GM23248 (cell line): ENCODE measurements around the gene SH3BP5L. TPM values are rescaled to one million over a fixed set of nuclear protein-coding genes. Genes with fewer than 3 reads are reported as not detected.

Experiments
- DNase-seq: peaks from one replicate; pipeline ENCODE4 v3.0.0-alpha.2; 2015
- H2AFZ ChIP-seq: fragments of 200-600 bp; sonication (generic); 2 replicates; pipeline ENCODE4 v1.6.1; 2016; ENCODE audit warnings: antibody characterized with exemption
- H3F3A ChIP-seq: fragments of 200-600 bp; sonication (generic); 2 replicates; pipeline ENCODE4 v1.6.1; 2016; ENCODE audit warnings: mild to moderate bottlenecking, antibody characterized with exemption, mixed run types; ENCODE audit not compliant: insufficient read depth
- H3K27ac ChIP-seq: fragments of 200-600 bp; sonication (generic); 2 replicates; pipeline ENCODE4 v1.5.1; 2016; ENCODE audit warnings: mild to moderate bottlenecking
- H3K27me3 ChIP-seq: fragments of 200-600 bp; sonication (generic); replicated peaks from 2 replicates; pipeline ENCODE4 v1.6.1; 2016; ENCODE audit warnings: mild to moderate bottlenecking; ENCODE audit not compliant: insufficient read depth
- H3K36me3 ChIP-seq: fragments of 200-600 bp; sonication (generic); 2 replicates; pipeline ENCODE4 v1.6.1; 2016; ENCODE audit warnings: low read depth, mild to moderate bottlenecking
- H3K4me1 ChIP-seq: fragments of 200-600 bp; sonication (generic); 2 replicates; pipeline ENCODE4 v1.6.1; 2016; ENCODE audit warnings: mild to moderate bottlenecking; ENCODE audit not compliant: insufficient read depth
- H3K4me2 ChIP-seq: fragments of 200-600 bp; sonication (generic); one replicate; pipeline ENCODE4 v1.6.1; 2016; ENCODE audit warnings: mild to moderate bottlenecking; ENCODE audit not compliant: unreplicated experiment
- H3K4me3 ChIP-seq: fragments of 200-600 bp; sonication (generic); 2 replicates; pipeline ENCODE4 v1.5.1; 2016; ENCODE audit warnings: mild to moderate bottlenecking
- H3K79me2 ChIP-seq: fragments of 200-600 bp; sonication (generic); 2 replicates; pipeline ENCODE4 v1.6.1; 2016; ENCODE audit warnings: mild to moderate bottlenecking; ENCODE audit not compliant: insufficient read depth
- H3K9ac ChIP-seq: fragments of 200-600 bp; sonication (generic); 2 replicates; pipeline ENCODE4 v1.6.1; 2016; ENCODE audit warnings: mild to moderate bottlenecking
- H3K9me2 ChIP-seq: fragments of 200-600 bp; sonication (generic); 2 replicates; pipeline ENCODE4 v1.6.1; 2016; ENCODE audit warnings: mixed run types, mild to moderate bottlenecking, moderate library complexity; ENCODE audit not compliant: insufficient read depth
- H3K9me3 ChIP-seq: fragments of 200-600 bp; sonication (generic); one replicate; pipeline ENCODE4 v1.6.1; 2017; ENCODE audit warnings: low read depth
- H4K20me1 ChIP-seq: fragments of 200-600 bp; sonication (generic); 2 replicates; pipeline ENCODE4 v1.6.0; 2016; ENCODE audit not compliant: insufficient read depth
- EZH2 ChIP-seq: fragments of 200-600 bp; sonication (generic); IDR thresholded peaks from 2 replicates; pipeline ENCODE4 v1.6.1; 2018; ENCODE audit warnings: antibody characterized with exemption, mild to moderate bottlenecking; ENCODE audit not compliant: insufficient read depth, poor library complexity, severe bottlenecking
- EZH2phosphoT487 ChIP-seq: fragments of 200-600 bp; sonication (generic); IDR thresholded peaks from 2 replicates; pipeline ENCODE4 v1.6.1; 2018; ENCODE audit warnings: antibody characterized with exemption, moderate library complexity, mild to moderate bottlenecking, low read depth; ENCODE audit not compliant: insufficient read depth
- WGBS, 2 experiments: methylation state at CpG; one replicate each; pipeline ENCODE4 v1.1.6; 2015 to 2017; ENCODE audit warnings: low lambda C conversion rate in 2 of 2, low coverage in 1 of 2; ENCODE audit errors: missing lambda C conversion rate in 2 of 2; 5-methylcytosine and 5-hydroxymethylcytosine counted together
- in situ Hi-C: fragments of 300-500 bp; cut with MboI; formaldehyde crosslinking; loops from 2 replicates; pipeline ENCODE4 v1.15.0; 2020
- polyA plus RNA-seq: library from polyadenylated mRNA; unstranded; fragments of >200 nt; fragmentation: Nextera tagmentation; extraction: Ambion mirVana; gene quantifications from 2 replicates; pipeline ENCODE4 v1.2.1, GENCODE V29; 2016
- total RNA-seq: library from RNA; depleted of rRNA; stranded (reverse); fragments of >200 nt; shearing (Covaris generic); gene quantifications from 2 replicates; pipeline ENCODE4 v1.2.3, GENCODE V29; 2014

Gene SH3BP5L
- total and polyA plus RNA-seq, 2 experiments from 2014 or later = 5.3 to 64.4 TPM

DNA sequence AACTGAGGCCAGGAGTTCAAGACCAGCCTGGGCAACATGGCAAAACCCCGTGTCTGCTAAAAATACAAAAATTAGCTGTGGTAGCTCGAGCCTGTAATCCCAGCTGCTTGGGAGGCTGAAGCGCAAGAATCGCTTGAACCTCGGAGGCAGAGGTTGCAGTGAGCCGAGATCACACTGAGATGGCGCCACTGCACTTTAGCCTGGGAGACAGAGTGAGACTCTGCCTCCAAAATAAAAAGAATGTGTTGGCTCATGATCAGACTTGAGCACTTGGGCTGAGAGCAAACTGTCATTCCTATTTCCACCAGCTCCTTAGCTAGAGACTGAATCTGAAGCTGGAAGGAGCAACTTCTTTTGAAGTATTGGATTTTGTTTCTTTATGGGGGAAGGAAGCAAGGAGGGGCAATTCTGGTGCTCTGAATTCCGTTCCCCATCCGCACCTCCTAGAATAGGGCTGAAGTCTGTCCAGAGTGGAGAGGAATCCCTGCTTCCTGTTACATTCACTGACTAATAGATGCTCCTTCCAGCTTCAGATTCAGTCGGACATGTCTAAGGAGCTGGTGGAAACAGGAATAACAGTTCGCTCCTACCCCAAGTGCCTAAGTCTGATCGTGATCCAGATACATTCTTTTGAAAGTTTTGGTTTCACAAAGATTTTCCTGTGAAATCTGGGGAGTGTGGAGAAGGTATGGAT is 16.1 kb upstream of the SH3BP5L start:
- H2AFZ ChIP-seq = peak overlapping the region; percentile 68
- TF ChIP-seq EZH2 (no peak), EZH2phosphoT487 (no peak)
- peaks cover 26% of the 10 kb centered on the region for H3K4me1 ChIP-seq
- peak overlapping the region; percentile 39 for H3K4me2 ChIP-seq
- H3K4me3 ChIP-seq = peak overlapping the region; percentile 32
- no peaks in the 10 kb centered on the region for H3K27me3 ChIP-seq
- peaks cover 65% of the 10 kb centered on the region for H3K79me2 ChIP-seq
- peak overlapping the region; percentile 67 for H3K9ac ChIP-seq
- H3K36me3 ChIP-seq = peaks cover 15% of the 10 kb centered on the region; the same call in 1 of the 2 replicates
- H4K20me1 ChIP-seq = no peaks in the 10 kb centered on the region
- no peaks in the 10 kb centered on the region for H3K9me2 ChIP-seq
- 35 to 45% methylated on average over 12 of the region's 12 CpGs for WGBS, 2 experiments
- peaks cover 23% of the 10 kb centered on the region for H3F3A ChIP-seq
- in situ Hi-C loops = no loop called here
- peak; percentile 78 for DNase-seq
- peak overlapping the region; percentile 79 for H3K27ac ChIP-seq
- no peaks in the 10 kb centered on the region for H3K9me3 ChIP-seq

DNA sequence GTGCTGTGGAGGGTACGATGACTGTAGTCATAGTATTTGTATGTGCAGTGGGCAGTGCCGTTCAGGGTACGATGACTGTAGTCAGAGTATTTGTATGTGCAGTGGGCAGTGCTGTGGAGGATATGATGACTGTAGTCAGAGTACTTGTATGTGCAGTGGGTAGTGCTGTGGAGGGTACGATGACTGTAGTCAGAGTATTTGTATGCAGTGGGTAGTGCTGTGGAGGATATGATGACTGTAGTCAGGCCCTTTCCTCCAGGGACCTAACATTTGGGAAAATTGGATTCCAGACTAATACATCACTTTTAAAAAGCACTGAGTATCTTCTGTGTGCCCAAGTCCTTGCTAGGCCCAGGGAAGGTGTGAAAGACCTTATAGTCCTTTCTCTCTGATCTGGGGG is 15.2 kb upstream of the SH3BP5L start:
- H3K4me2 ChIP-seq = peak overlapping the region; percentile 39
- H3K9ac ChIP-seq = peak overlapping the region; percentile 67
- no peaks in the 10 kb centered on the region for H4K20me1 ChIP-seq
- peaks cover 65% of the 10 kb centered on the region for H3K79me2 ChIP-seq
- 0 out of 2 replicates have a peak, but pooled peaks cover 6% of the 10 kb centered on the region for H3K36me3 ChIP-seq
- H3K9me3 ChIP-seq = no peaks in the 10 kb centered on the region
- DNase-seq = peak; percentile 75
- in situ Hi-C loops = no loop called here
- H3F3A ChIP-seq = peaks cover 23% of the 10 kb centered on the region
- H3K9me2 ChIP-seq = no peaks in the 10 kb centered on the region
- WGBS, 2 experiments = 82 to 86% methylated on average over 4 of the region's 4 CpGs
- peak overlapping the region; percentile 79 for H3K27ac ChIP-seq
- H2AFZ ChIP-seq = no peak overlapping the region
- no peaks in the 10 kb centered on the region for H3K27me3 ChIP-seq
- H3K4me1 ChIP-seq = peaks cover 26% of the 10 kb centered on the region
- H3K4me3 ChIP-seq = no peak overlapping the region
- TF ChIP-seq EZH2 = no peak
- no peak for TF ChIP-seq EZH2phosphoT487

DNA sequence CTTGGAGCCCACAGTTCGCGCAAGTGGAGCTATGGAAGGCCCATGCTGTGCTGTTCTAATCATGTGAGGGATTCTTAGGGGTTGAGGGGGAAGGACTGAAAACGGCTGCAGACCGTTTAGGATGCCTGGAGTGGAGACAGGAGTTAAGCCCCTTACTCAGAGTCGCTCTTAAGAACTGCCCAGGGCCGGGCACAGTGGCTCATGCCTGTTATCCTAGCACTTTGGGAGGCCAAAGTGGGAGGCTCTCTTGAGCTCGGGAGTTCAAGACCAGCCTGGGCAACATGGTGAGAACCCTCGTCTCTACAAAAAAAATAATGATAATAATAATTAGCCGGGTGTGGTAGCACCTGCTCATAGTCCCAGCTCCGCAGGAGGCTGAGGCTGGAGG is 13.4 kb upstream of the SH3BP5L start:
- in situ Hi-C loops = no loop called here
- 7 to 15% methylated on average over 10 of the region's 10 CpGs for WGBS, 2 experiments
- Histone ChIP-seq H3K4me2 (peak overlapping the region; percentile 89), H3K4me3 (peak overlapping the region; percentile 81), H3K36me3 (no peaks in the 10 kb centered on the region), H3K9me2 (no peaks in the 10 kb centered on the region), H3K9ac (peak overlapping the region; percentile 98), H3F3A (peaks cover 23% of the 10 kb centered on the region), H3K79me2 (peaks cover 48% of the 10 kb centered on the region), H3K9me3 (no peaks in the 10 kb centered on the region), H2AFZ (peak overlapping the region; percentile 74), H3K27me3 (no peaks in the 10 kb centered on the region), H3K27ac (peak overlapping the region; percentile 99), H3K4me1 (peaks cover 26% of the 10 kb centered on the region), H4K20me1 (no peaks in the 10 kb centered on the region)
- TF ChIP-seq EZH2 = no peak
- no peak for TF ChIP-seq EZH2phosphoT487
- DNase-seq = no peak

DNA sequence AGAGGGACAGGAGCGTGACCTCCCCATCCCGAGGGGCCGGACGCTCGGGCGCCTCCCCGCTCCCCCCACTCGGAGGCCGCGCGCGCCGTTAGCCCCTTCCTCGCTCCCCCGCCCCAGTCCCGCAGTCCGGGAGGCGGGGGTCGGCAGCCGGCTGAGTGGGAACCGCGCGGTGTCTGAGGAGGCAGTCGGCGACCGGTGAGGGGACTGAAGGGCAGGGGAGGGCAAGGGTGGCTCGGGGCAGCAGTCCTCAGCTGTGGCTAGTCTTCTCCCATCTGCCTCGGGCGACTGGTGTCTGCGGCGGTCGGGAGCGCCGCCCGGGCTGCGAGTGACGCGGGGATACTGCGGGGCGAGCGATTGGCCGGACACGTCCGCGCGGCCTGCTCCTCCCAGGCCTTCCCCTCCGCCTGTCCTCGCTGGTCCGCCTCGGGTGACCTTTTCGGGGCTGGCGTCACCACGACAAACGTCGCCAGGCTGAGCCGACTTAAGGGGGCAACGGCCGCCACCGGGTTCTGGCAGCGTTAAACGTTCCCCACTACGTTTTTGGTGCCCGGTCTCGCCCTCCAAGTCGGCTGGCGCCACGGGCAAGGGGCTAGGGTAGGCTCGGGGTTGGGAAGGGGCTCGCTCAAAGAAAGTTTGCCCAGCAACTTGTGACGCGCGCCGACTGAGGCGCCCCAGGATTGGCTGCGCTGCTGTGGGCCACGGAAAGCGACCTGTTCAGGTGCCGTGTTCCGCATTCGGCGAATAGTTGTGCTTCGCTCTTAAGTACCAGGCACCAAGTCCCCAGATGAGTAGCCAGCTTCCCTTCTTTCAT is 12.8 kb upstream of the SH3BP5L start:
- DNase-seq = peak; percentile 96
- peak overlapping the region; percentile 89 for H3K4me2 ChIP-seq
- H2AFZ ChIP-seq = peak overlapping the region; percentile 74
- peaks cover 26% of the 10 kb centered on the region for H3K4me1 ChIP-seq
- H3F3A ChIP-seq = peaks cover 23% of the 10 kb centered on the region
- no peaks in the 10 kb centered on the region for H3K9me2 ChIP-seq
- H3K36me3 ChIP-seq = no peaks in the 10 kb centered on the region
- H3K27ac ChIP-seq = peak overlapping the region; percentile 99
- peaks cover 42% of the 10 kb centered on the region for H3K79me2 ChIP-seq
- H3K27me3 ChIP-seq = no peaks in the 10 kb centered on the region
- no peaks in the 10 kb centered on the region for H3K9me3 ChIP-seq
- 1% methylated on average over 60 to 65 of the region's 82 CpGs for WGBS, 2 experiments
- no peaks in the 10 kb centered on the region for H4K20me1 ChIP-seq
- H3K4me3 ChIP-seq = peak overlapping the region; percentile 81
- in situ Hi-C loops = no loop called here
- H3K9ac ChIP-seq = peak overlapping the region; percentile 98
- TF ChIP-seq EZH2phosphoT487 (no peak), EZH2 (no peak)
